ENCODE data around the gene GLT8D2.

DNA sequence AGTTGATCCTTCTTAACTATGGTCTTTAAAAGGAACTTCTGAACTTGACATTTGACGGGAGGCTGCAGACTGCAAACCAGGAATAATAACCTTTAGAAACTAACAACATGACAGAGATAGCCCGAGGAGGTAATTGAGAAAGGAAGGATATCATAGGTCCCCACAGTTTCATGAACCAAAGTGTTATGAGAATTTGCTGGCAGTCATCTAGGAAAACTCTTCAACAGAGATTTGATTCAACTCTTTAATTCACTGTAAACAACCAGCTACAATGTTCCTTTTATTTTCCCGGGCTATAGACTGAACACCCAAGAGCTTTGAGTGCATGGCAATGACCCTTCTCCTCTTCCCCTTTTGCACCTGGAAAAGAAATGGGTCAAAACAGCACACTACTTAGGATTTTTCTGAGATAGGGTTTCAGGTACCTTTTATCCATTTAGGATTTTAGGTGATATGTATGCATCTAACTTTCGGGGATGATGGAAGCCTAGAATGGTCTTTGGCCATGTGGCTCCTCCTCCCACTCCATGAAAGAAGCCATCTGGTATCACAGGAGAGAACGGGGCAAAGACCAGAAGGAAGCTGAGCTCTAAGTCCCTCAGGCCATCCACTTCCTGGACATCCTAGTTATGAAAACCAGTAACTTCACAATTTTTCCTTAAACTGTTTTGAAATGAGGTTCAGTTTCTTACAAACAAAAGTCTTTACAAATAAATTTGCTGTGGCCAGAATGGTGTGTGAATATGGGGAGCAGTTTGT, 23.0 kb downstream of the GLT8D2 start:
- TF ChIP-seq POLR2A (IDR thresholded peaks at IDR 0.05): no peak
- TF ChIP-seq, protein P1, sequence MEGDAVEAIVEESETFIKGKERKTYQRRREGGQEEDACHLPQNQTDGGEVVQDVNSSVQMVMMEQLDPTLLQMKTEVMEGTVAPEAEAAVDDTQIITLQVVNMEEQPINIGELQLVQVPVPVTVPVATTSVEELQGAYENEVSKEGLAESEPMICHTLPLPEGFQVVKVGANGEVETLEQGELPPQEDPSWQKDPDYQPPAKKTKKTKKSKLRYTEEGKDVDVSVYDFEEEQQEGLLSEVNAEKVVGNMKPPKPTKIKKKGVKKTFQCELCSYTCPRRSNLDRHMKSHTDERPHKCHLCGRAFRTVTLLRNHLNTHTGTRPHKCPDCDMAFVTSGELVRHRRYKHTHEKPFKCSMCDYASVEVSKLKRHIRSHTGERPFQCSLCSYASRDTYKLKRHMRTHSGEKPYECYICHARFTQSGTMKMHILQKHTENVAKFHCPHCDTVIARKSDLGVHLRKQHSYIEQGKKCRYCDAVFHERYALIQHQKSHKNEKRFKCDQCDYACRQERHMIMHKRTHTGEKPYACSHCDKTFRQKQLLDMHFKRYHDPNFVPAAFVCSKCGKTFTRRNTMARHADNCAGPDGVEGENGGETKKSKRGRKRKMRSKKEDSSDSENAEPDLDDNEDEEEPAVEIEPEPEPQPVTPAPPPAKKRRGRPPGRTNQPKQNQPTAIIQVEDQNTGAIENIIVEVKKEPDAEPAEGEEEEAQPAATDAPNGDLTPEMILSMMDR (IDR thresholded peaks at IDR 0.05): no peak

Measured in testis (tissue), 2 donors.